ENCODE data around the gene MBOAT7. TPM values are rescaled to one million over a fixed set of nuclear protein-coding genes. Genes with fewer than 3 reads are reported as not detected.

The MBOAT7 gene
- polyA plus RNA-seq, 1 of the 3 experiments (the other 2 are of a cell fraction), result 80.8 TPM

GRCh38 chr19:54188215-54188871 lies 1.0 kb downstream of the MBOAT7 start (continued):
- no peak for TF ChIP-seq REST (IDR thresholded peaks at IDR 0.05; ENCODE audit: low read depth, low read length)
- TF ChIP-seq RAD21 (IDR thresholded peaks at IDR 0.05; ENCODE audit: low read length), result no peak
- TF ChIP-seq GATA2 (CRISPR knock-in tag; IDR thresholded peaks at IDR 0.05), result no peak
- no peak for TF ChIP-seq FOXM1 (IDR thresholded peaks at IDR 0.05; ENCODE audit: low read depth)
- TF ChIP-seq CTCF (IDR thresholded peaks at IDR 0.05), result no peak
- no peak for TF ChIP-seq PBX3 (IDR thresholded peaks at IDR 0.05)
- TF ChIP-seq EP300 (IDR thresholded peaks at IDR 0.05; ENCODE audit: borderline replicate concordance in 1 of 2, low read depth in 1 of 2, low read length in 1 of 2), result peak in 1 of 2 experiments; percentile 57; a peak in 1 of 4 replicates

GRCh38 chr19:54186934-54187381 lies 2.4 kb downstream of the MBOAT7 start:
- Histone ChIP-seq H3K4me2 (peak overlapping the region; percentile 90), H3K4me3 (ENCODE audit: low read depth in 2 of 2, low read length in 1 of 2) (no peak overlapping the region), H3F3A (replicated peaks; ENCODE audit: insufficient read depth) (peaks cover 10% of the 10 kb centered on the region), H3K27me3 (ENCODE audit: insufficient read depth) (no peaks in the 10 kb centered on the region), H3K79me2 (ENCODE audit: insufficient read depth) (peaks cover 56% of the 10 kb centered on the region), H3K4me1 (ENCODE audit: control insufficient read depth in 1 of 2, insufficient read depth in 2 of 2, low read depth in 1 of 2, low read length in 1 of 2) (peaks cover 0 to 11% of the 10 kb centered on the region in 2 experiments; a peak in 1 of 4 replicates), H3K9ac (0 out of 2 replicates have a peak overlapping the region, but pooled peaks have one; percentile 16), H3K27ac (ENCODE audit: low read depth in 2 of 2, low read length in 1 of 2) (no peak overlapping the region), H4K20me1 (ENCODE audit: insufficient read depth) (no peaks in the 10 kb centered on the region), H2AFZ (ENCODE audit: low read depth) (no peak overlapping the region), H3K9me2 (no peaks in the 10 kb centered on the region), H3K9me3 (no peaks in the 10 kb centered on the region), H3K36me3 (replicated peaks in 1 of 2; ENCODE audit: control insufficient read depth in 1 of 2, insufficient read depth in 2 of 2, low read length in 1 of 2) (peaks cover 23% of the 10 kb centered on the region in 2 experiments)
- TF ChIP-seq ELF1 (IDR thresholded peaks at IDR 0.05) (no peak), USF2 (IDR thresholded peaks at IDR 0.05; ENCODE audit: borderline replicate concordance, low read depth, low read length) (no peak), TAF1 (IDR thresholded peaks at IDR 0.05; ENCODE audit: borderline replicate concordance, low read depth, low read length) (no peak), EP300 (IDR thresholded peaks at IDR 0.05; ENCODE audit: borderline replicate concordance in 1 of 2, low read depth in 1 of 2, low read length in 1 of 2) (no peak), SMC3 (IDR thresholded peaks at IDR 0.05; ENCODE audit: low read depth, low read length) (no peak), RXRA (IDR thresholded peaks at IDR 0.05; ENCODE audit: borderline replicate concordance, low read depth) (no peak), RAD21 (IDR thresholded peaks at IDR 0.05; ENCODE audit: low read length) (no peak), FOSL2 (IDR thresholded peaks at IDR 0.05; ENCODE audit: borderline replicate concordance, low read depth) (no peak), RCOR1 (IDR thresholded peaks at IDR 0.05; ENCODE audit: low read length) (no peak), RFX5 (IDR thresholded peaks at IDR 0.05; ENCODE audit: low read length) (no peak), POLR2AphosphoS5 (IDR thresholded peaks at IDR 0.05; ENCODE audit: low read depth, low read length) (no peak), TEAD4 (IDR thresholded peaks at IDR 0.05; ENCODE audit: borderline replicate concordance, insufficient read depth) (no peak), GATA2 (CRISPR knock-in tag; IDR thresholded peaks at IDR 0.05) (no peak)
- ChIA-PET POLR2A (no interaction called here), CTCF (interaction anchor here (1.2 kb wide), 1 partner anchor 19 kb away, joined by 4 read pairs; no protein-coding TSS in a partner anchor)
- WGBS (ENCODE audit: low lambda C conversion rate), result 88% methylated on average over 10 of the region's 11 CpGs
- DNase-seq, result no peak

Data from SK-N-SH (cell line).